ENCODE measurements around the gene MAP3K3. TPM values are rescaled to one million over a fixed set of nuclear protein-coding genes. Genes with fewer than 3 reads are reported as not detected.

MAP3K3 gene
- total RNA-seq, 1 experiment from 2014 or later, result 16.2 TPM

- Mint-ChIP-seq H3K4me3 (ENCODE audit: unreplicated experiment) (no peak overlapping the region), H3K36me3 (ENCODE audit: insufficient read depth, unreplicated experiment) (peaks cover 14% of the 10 kb centered on the region), H3K4me1 (ENCODE audit: low read depth, unreplicated experiment) (no peaks in the 10 kb centered on the region), H3K27ac (ENCODE audit: unreplicated experiment) (no peak overlapping the region), H3K27me3 (ENCODE audit: insufficient read depth, unreplicated experiment) (peaks cover 3% of the 10 kb centered on the region), H3K9me3 (ENCODE audit: unreplicated experiment) (no peaks in the 10 kb centered on the region)
- no peak for TF ChIP-seq CTCF (IDR thresholded peaks at IDR 0.05; ENCODE audit: insufficient read depth in 1 of 2, low read depth in 1 of 2, low read length in 1 of 2, severe bottlenecking in 1 of 2, unreplicated experiment in 1 of 2)
- BruUV-seq (replicated peaks), result no TSS peak
- intact Hi-C loops (cut with micrococcal nuclease; ENCODE audit: unreplicated experiment), result loop anchor here (5.0 kb wide), 1 partner anchor 163 kb away; the partner anchor contains the start of gene CYB561
- CTCF ChIA-PET, result interaction anchor here (2.5 kb wide), 1 partner anchor 185 kb away, joined by 61 read pairs; no protein-coding TSS in a partner anchor
- no peaks in the 10 kb centered on the region for H3K27me3 ChIP-seq (replicated peaks; ENCODE audit: control insufficient read depth, insufficient read depth, low read length)
- H3K4me3 ChIP-seq (ENCODE audit: low read depth, low read length), result no peak overlapping the region
- no peaks in the 10 kb centered on the region for H3K36me3 ChIP-seq (ENCODE audit: control insufficient read depth, insufficient read depth, low read length)
- DNase-seq, result no peak
- H3K9me3 ChIP-seq, result no peaks in the 10 kb centered on the region
- POLR2A ChIA-PET, result no interaction called here
- no peaks in the 10 kb centered on the region for H3K4me1 ChIP-seq
These were observed 12.2 kb upstream of the MAP3K3 start for GRCh38 chr17:63609816-63610573.

GRCh38 chr17:63610854-63611253 lies 11.4 kb upstream of the MAP3K3 start:
- H3K9me3 Mint-ChIP-seq (ENCODE audit: unreplicated experiment), result no peaks in the 10 kb centered on the region
- H3K27ac Mint-ChIP-seq (ENCODE audit: unreplicated experiment), result no peak overlapping the region
- Histone ChIP-seq H3K4me3 (ENCODE audit: low read depth, low read length) (no peak overlapping the region), H3K36me3 (ENCODE audit: control insufficient read depth, insufficient read depth, low read length) (no peaks in the 10 kb centered on the region), H3K9me3 (no peaks in the 10 kb centered on the region), H3K4me1 (no peaks in the 10 kb centered on the region), H3K27me3 (replicated peaks; ENCODE audit: control insufficient read depth, insufficient read depth, low read length) (no peaks in the 10 kb centered on the region)
- H3K4me1 Mint-ChIP-seq (ENCODE audit: low read depth, unreplicated experiment), result no peaks in the 10 kb centered on the region
- intact Hi-C loops (cut with micrococcal nuclease; ENCODE audit: unreplicated experiment), result loop anchor here (5.0 kb wide), 1 partner anchor 164 kb away; the partner anchor contains the start of gene CYB561
- ChIA-PET POLR2A (no interaction called here), CTCF (interaction anchor here (1.8 to 2.5 kb wide), 3 partner anchors 59 to 204 kb away, joined by 5 to 61 read pairs (median 8); no protein-coding TSS in a partner anchor)
- BruUV-seq (replicated peaks), result no TSS peak
- no peak overlapping the region for H3K4me3 Mint-ChIP-seq (ENCODE audit: unreplicated experiment)
- peaks cover 3% of the 10 kb centered on the region for H3K27me3 Mint-ChIP-seq (ENCODE audit: insufficient read depth, unreplicated experiment)
- no peak for TF ChIP-seq CTCF (IDR thresholded peaks at IDR 0.05; ENCODE audit: insufficient read depth in 1 of 2, low read depth in 1 of 2, low read length in 1 of 2, severe bottlenecking in 1 of 2, unreplicated experiment in 1 of 2)
- H3K36me3 Mint-ChIP-seq (ENCODE audit: insufficient read depth, unreplicated experiment), result peaks cover 10% of the 10 kb centered on the region
- no peak for DNase-seq

GRCh38 chr17:63611354-63611753 lies 10.9 kb upstream of the MAP3K3 start:
- intact Hi-C loops (cut with micrococcal nuclease; ENCODE audit: unreplicated experiment), result loop anchor here (5.0 kb wide), 1 partner anchor 164 kb away; the partner anchor contains the start of gene CYB561
- Histone ChIP-seq H3K36me3 (ENCODE audit: control insufficient read depth, insufficient read depth, low read length) (no peaks in the 10 kb centered on the region), H3K4me1 (no peaks in the 10 kb centered on the region), H3K9me3 (no peaks in the 10 kb centered on the region), H3K4me3 (ENCODE audit: low read depth, low read length) (no peak overlapping the region), H3K27me3 (replicated peaks; ENCODE audit: control insufficient read depth, insufficient read depth, low read length) (no peaks in the 10 kb centered on the region)
- CTCF ChIA-PET, result interaction anchor here (0.6 to 2.6 kb wide), 14 partner anchors 10 to 206 kb away, joined by 3 to 61 read pairs (median 5); partner anchors contain the start of genes CYB561 and MAP3K3
- Mint-ChIP-seq H3K27me3 (ENCODE audit: insufficient read depth, unreplicated experiment) (peaks cover 3% of the 10 kb centered on the region), H3K36me3 (ENCODE audit: insufficient read depth, unreplicated experiment) (peaks cover 5% of the 10 kb centered on the region), H3K9me3 (ENCODE audit: unreplicated experiment) (no peaks in the 10 kb centered on the region), H3K4me3 (ENCODE audit: unreplicated experiment) (no peak overlapping the region), H3K27ac (ENCODE audit: unreplicated experiment) (no peak overlapping the region), H3K4me1 (ENCODE audit: low read depth, unreplicated experiment) (no peaks in the 10 kb centered on the region)
- no TSS peak for BruUV-seq (replicated peaks)
- no peak for TF ChIP-seq CTCF (IDR thresholded peaks at IDR 0.05; ENCODE audit: insufficient read depth in 1 of 2, low read depth in 1 of 2, low read length in 1 of 2, severe bottlenecking in 1 of 2, unreplicated experiment in 1 of 2)
- DNase-seq, result no peak
- POLR2A ChIA-PET, result interaction anchor here (0.6 to 1.0 kb wide), 3 partner anchors 11 to 162 kb away, joined by 3 read pairs; partner anchors contain the start of genes CCDC47, DDX42 and MAP3K3

Measured in Caco-2 (cell line).